HepG2 (cell line): ENCODE measurements around the gene GP9. TPM values are rescaled to one million over a fixed set of nuclear protein-coding genes. Genes with fewer than 3 reads are reported as not detected.
A peak's percentile ranks its signal among the peaks of the same experiment; 100 is the strongest.

Experiments
- ATF4 ChIP-seq, 2 experiments: fragments of 450-650 bp in 1 of 2; sonication (generic) in 1 of 2; formaldehyde crosslinking; IDR thresholded peaks; 2 replicates each; pipeline versions ENCODE4 v1.5.0 to v1.8.0; 2020 to 2022; ENCODE audit warnings: mild to moderate bottlenecking in 1 of 2, missing genetic modification reagents in 1 of 2
- GATAD2A ChIP-seq: IDR thresholded peaks from 2 replicates; pipeline ENCODE4 v1.6.1; 2016
- IKZF5 ChIP-seq: IDR thresholded peaks from 2 replicates; pipeline ENCODE4 v1.6.1; 2018; ENCODE audit warnings: missing genetic modification reagents, mild to moderate bottlenecking, missing compliant biosample characterization
- JUN ChIP-seq: sonication (generic); formaldehyde crosslinking; IDR thresholded peaks from 2 replicates; pipeline ENCODE4 v1.4.0; 2020; ENCODE audit warnings: mild to moderate bottlenecking, missing genetic modification reagents
- NONO ChIP-seq, 2 experiments: fragments of 450-650 bp in 1 of 2; sonication (generic) in 1 of 2; formaldehyde crosslinking in 1 of 2; IDR thresholded peaks in 1 of 2; conservative IDR thresholded peaks in 1 of 2; 2 replicates each; pipeline versions ENCODE4 v1.6.1 to v1.8.0; 2017 to 2022; ENCODE audit warnings: mild to moderate bottlenecking in 1 of 2, missing genetic modification reagents in 1 of 2, moderate library complexity in 1 of 2
- PAXIP1 ChIP-seq: sonication (generic); formaldehyde crosslinking; conservative IDR thresholded peaks from 2 replicates; pipeline ENCODE4 v1.4.0; 2020; ENCODE audit warnings: mild to moderate bottlenecking, missing genetic modification reagents, moderate library complexity
- PHF21A ChIP-seq: sonication (generic); formaldehyde crosslinking; IDR thresholded peaks from 2 replicates; pipeline ENCODE4 v1.5.0; 2020; ENCODE audit warnings: mild to moderate bottlenecking, missing genetic modification reagents
- RARA ChIP-seq: IDR thresholded peaks from 2 replicates; pipeline ENCODE4 v1.6.1; 2016; ENCODE audit warnings: missing genetic modification reagents, missing compliant biosample characterization
- SAP130 ChIP-seq: IDR thresholded peaks from 2 replicates; pipeline ENCODE4 v1.6.1; 2016; ENCODE audit warnings: low read depth
- SETDB1 ChIP-seq: sonication (generic); formaldehyde crosslinking; IDR thresholded peaks from 2 replicates; pipeline ENCODE4 v1.5.1; 2020; ENCODE audit warnings: missing genetic modification reagents, mild to moderate bottlenecking, borderline replicate concordance
- SP5 ChIP-seq: IDR thresholded peaks from 2 replicates; pipeline ENCODE4 v1.6.1; 2016; ENCODE audit warnings: low read depth, borderline replicate concordance
- TARDBP ChIP-seq: sonication (generic); formaldehyde crosslinking; IDR thresholded peaks from 2 replicates; pipeline ENCODE4 v1.8.0; 2022; ENCODE audit warnings: mild to moderate bottlenecking, missing genetic modification reagents
- TBX3 ChIP-seq: fragments of 450-650 bp; IDR thresholded peaks from 2 replicates; pipeline ENCODE4 v1.6.1; 2017; ENCODE audit warnings: antibody characterized with exemption, mild to moderate bottlenecking, inconsistent platforms, borderline replicate concordance
- ZFP91 ChIP-seq: sonication (generic); formaldehyde crosslinking; IDR thresholded peaks from 2 replicates; pipeline ENCODE4 v1.9.0; 2022; ENCODE audit warnings: missing genetic modification reagents, mild to moderate bottlenecking, borderline replicate concordance
- ZNF609 ChIP-seq: sonication (generic); formaldehyde crosslinking; IDR thresholded peaks from 2 replicates; pipeline ENCODE4 v1.4.0; 2020; ENCODE audit warnings: mild to moderate bottlenecking, missing genetic modification reagents, borderline replicate concordance
- polyA plus RNA-seq, 8 experiments: library from polyadenylated mRNA; depleted of rRNA in 3 of 8; stranded (reverse) in 7 of 8; unstranded in 1 of 8; fragments of >200 nt; fragmentation: Illumina TruSeq in 4 of 8; extraction: Trizol in 4 of 8; gene quantifications; 2 replicates each; pipeline versions ENCODE4 v1.2.1 to v1.2.3, GENCODE V29; 2011 to 2016; ENCODE audit warnings: low read depth in 4 of 8, missing spikeins in 1 of 8, mixed read lengths in 1 of 8; ENCODE audit not compliant: insufficient read depth in 1 of 8
- total RNA-seq, 5 experiments: library from RNA; depleted of rRNA; stranded (reverse); fragments of >200 nt; fragmentation: Illumina TruSeq; extraction: Trizol; gene quantifications; 2 replicates each; pipeline ENCODE4 v1.2.3, GENCODE V29; 2016; ENCODE audit warnings: low read depth in 1 of 5

Gene GP9
- total and polyA plus RNA-seq, 2 of the 13 experiments (the other 11 are each of a cell fraction or from before 2014, with no cell fraction given) = not detected

- TF ChIP-seq ZNF609 (peak; percentile 69; the same call in 1 of the 2 replicates), SAP130 (CRISPR knock-in tag) (peak; percentile 52; the same call in 1 of the 2 replicates), JUN (CRISPR knock-in tag) (0 out of 2 replicates have a peak, but pooled peaks have one; percentile 17), PAXIP1 (peak; percentile 79), GATAD2A (CRISPR knock-in tag) (peak; percentile 58), SETDB1 (no peak), IKZF5 (no peak), ZFP91 (no peak), PHF21A (CRISPR knock-in tag) (peak; percentile 37; the same call in 1 of the 2 replicates), NONO (IDR thresholded peaks at IDR 0.05) (no peak), NONO (CRISPR knock-in tag; conservative IDR thresholded peaks at IDR 0.05) (peak; percentile 58; the same call in 1 of the 2 replicates), TARDBP (CRISPR knock-in tag) (peak; percentile 55; the same call in 1 of the 2 replicates), SP5 (CRISPR knock-in tag) (peak; percentile 48; the same call in 1 of the 2 replicates), ATF4 (CRISPR knock-in tag; IDR thresholded peaks at IDR 0.05) (0 out of 4 replicates have a peak, but pooled peaks of 1 of the 2 experiments have one; percentile 18), TBX3 (peak; percentile 22; the same call in 1 of the 2 replicates), RARA (peak; percentile 19; the same call in 1 of the 2 replicates)
These were observed 5.9 kb upstream of the GP9 start (continued) for GRCh38 chr3:129054605-129055104.
